Natural killer cell (primary cell): ENCODE results near the gene LUC7L. TPM values are rescaled to one million over a fixed set of nuclear protein-coding genes. Genes with fewer than 3 reads are reported as not detected.

Source experiments
- ATAC-seq, 3 donors: fragments of 150-1000 bp in 2 of 3; fragments of 200-7000 bp in 1 of 3; cut with Tn5 transposase; 1 replicate in 1 of 3; 2 replicates in 2 of 3; pipeline ENCODE4 v1.10.0; 2021; ENCODE audit warnings: mild to moderate bottlenecking in 2 of 3, moderate library complexity in 2 of 3
- DNase-seq, 2 donors: peaks; one replicate each; pipeline versions ENCODE4 v3.0.0 to v3.0.0-alpha.2; 2013 to 2021; ENCODE audit warnings: mixed read lengths in 1 of 2
- H3K27ac ChIP-seq: one replicate; pipeline ENCODE4 v1.5.1; 2013; ENCODE audit warnings: mild to moderate bottlenecking, low read length
- H3K27me3 ChIP-seq: one replicate; pipeline ENCODE4 v1.6.1; 2013; ENCODE audit warnings: low read length; ENCODE audit not compliant: control insufficient read depth, insufficient read depth
- H3K36me3 ChIP-seq: one replicate; pipeline ENCODE4 v1.6.1; 2013; ENCODE audit warnings: low read length; ENCODE audit not compliant: control insufficient read depth, insufficient read depth
- H3K4me1 ChIP-seq: one replicate; pipeline ENCODE4 v1.6.1; 2013; ENCODE audit warnings: low read length; ENCODE audit not compliant: control insufficient read depth, insufficient read depth
- H3K4me3 ChIP-seq: one replicate; pipeline ENCODE4 v1.5.1; 2013; ENCODE audit warnings: low read length
- H3K9me3 ChIP-seq: one replicate; pipeline ENCODE4 v1.6.1; 2013; ENCODE audit warnings: low read length; ENCODE audit not compliant: control insufficient read depth, insufficient read depth
- H3K27ac Mint-ChIP-seq, 2 donors: one replicate each; pipeline ENCODE4 v1.8.0; 2022; ENCODE audit warnings: mild to moderate bottlenecking in 2 of 2, mixed read lengths in 2 of 2, moderate library complexity in 1 of 2
- H3K27me3 Mint-ChIP-seq, 2 donors: one replicate each; pipeline ENCODE4 v1.8.0; 2022; ENCODE audit warnings: low read depth in 2 of 2, mixed read lengths in 2 of 2
- H3K36me3 Mint-ChIP-seq: one replicate; pipeline ENCODE4 v1.8.0; 2022; ENCODE audit warnings: mixed read lengths
- H3K4me1 Mint-ChIP-seq, 2 donors: one replicate each; pipeline ENCODE4 v1.8.0; 2022; ENCODE audit warnings: mixed read lengths in 2 of 2
- H3K4me3 Mint-ChIP-seq: one replicate; pipeline ENCODE4 v1.8.0; 2022; ENCODE audit warnings: mild to moderate bottlenecking, moderate library complexity, mixed read lengths
- H3K9me3 Mint-ChIP-seq, 2 donors: one replicate each; pipeline ENCODE4 v1.8.0; 2022; ENCODE audit warnings: mixed read lengths in 2 of 2
- CTCF ChIP-seq: fragments of 200-600 bp; IDR thresholded peaks from one replicate; pipeline ENCODE4 v1.8.0; 2022; ENCODE audit warnings: antibody characterized with exemption
- WGBS: methylation state at CpG from one replicate; pipeline ENCODE4 v1.1.7; 2013; ENCODE audit warnings: missing lambda C conversion rate; ENCODE audit not compliant: insufficient coverage; 5-methylcytosine and 5-hydroxymethylcytosine counted together
- intact Hi-C: fragments of 100-400 bp; cut with micrococcal nuclease; formaldehyde crosslinking; loops from one replicate; pipeline ENCODE4 v1.14.2; 2022
- total RNA-seq, 4 donors: library from RNA; stranded (reverse); fragments of 120-200 nt in 1 of 4; gene quantifications; one replicate each; pipeline versions ENCODE4 v1.2.3 to v1.2.4, GENCODE V29; 2013 to 2022

Gene LUC7L
- total RNA-seq, 3 donors from 2014 or later (not counting 1 experiment from before 2014, with no cell fraction given) = 129 to 168 (median 153) TPM

- Histone ChIP-seq H3K36me3 (peaks cover 20% of the 10 kb centered on the region), H3K27me3 (no peaks in the 10 kb centered on the region), H3K4me3 (no peak overlapping the region), H3K9me3 (no peaks in the 10 kb centered on the region), H3K27ac (peak overlapping the region; percentile 94), H3K4me1 (peaks cover 23% of the 10 kb centered on the region)
- no peak for TF ChIP-seq CTCF
- WGBS = 86% methylated on average over 22 of the region's 22 CpGs
- no peaks in the 10 kb centered on the region for H3K27me3 Mint-ChIP-seq
- H3K36me3 Mint-ChIP-seq = no peaks in the 10 kb centered on the region
- no peak for ATAC-seq
- no peak for DNase-seq
- peaks cover 23 to 26% of the 10 kb centered on the region in 2 donors for H3K4me1 Mint-ChIP-seq
- intact Hi-C loops = loop anchor here (5.0 kb wide), 1 partner anchor 122 kb away; the partner anchor contains the start of gene AXIN1
- H3K4me3 Mint-ChIP-seq = peak overlapping the region; percentile 65
- peak overlapping the region; percentile 89 to 94 for H3K27ac Mint-ChIP-seq
- no peaks in the 10 kb centered on the region for H3K9me3 Mint-ChIP-seq
Observed at GRCh38 chr16:229731-230281, 557 bp upstream of the LUC7L start.

- intact Hi-C loops = loop anchor here (5.0 kb wide), 1 partner anchor 124 kb away; the partner anchor contains the start of gene AXIN1
- Mint-ChIP-seq H3K27ac (peak overlapping the region; percentile 89 to 94), H3K4me1 (peaks cover 21 to 23% of the 10 kb centered on the region in 2 donors), H3K9me3 (no peaks in the 10 kb centered on the region), H3K36me3 (no peaks in the 10 kb centered on the region), H3K27me3 (no peaks in the 10 kb centered on the region), H3K4me3 (peak overlapping the region; percentile 86)
- Histone ChIP-seq H3K27me3 (no peaks in the 10 kb centered on the region), H3K9me3 (no peaks in the 10 kb centered on the region), H3K4me1 (peaks cover 15% of the 10 kb centered on the region), H3K27ac (peak overlapping the region; percentile 94), H3K36me3 (peaks cover 25% of the 10 kb centered on the region), H3K4me3 (peak overlapping the region; percentile 90)
- WGBS = 32% methylated on average over 8 of the region's 9 CpGs
- ATAC-seq (peak in 2 of 3 donors; percentile 2 to 15), DNase-seq (no peak)
- no peak for TF ChIP-seq CTCF
Observed at GRCh38 chr16:228151-228851, 948 bp downstream of the LUC7L start.

- WGBS = 82% methylated on average over 4 of the region's 4 CpGs
- no peak for ATAC-seq
- Histone ChIP-seq H3K27me3 (no peaks in the 10 kb centered on the region), H3K27ac (no peak overlapping the region), H3K4me1 (no peaks in the 10 kb centered on the region), H3K36me3 (peaks cover 58% of the 10 kb centered on the region), H3K9me3 (no peaks in the 10 kb centered on the region), H3K4me3 (no peak overlapping the region)
- peaks cover 10% of the 10 kb centered on the region for H3K36me3 Mint-ChIP-seq
- no peaks in the 10 kb centered on the region for H3K27me3 Mint-ChIP-seq
- H3K27ac Mint-ChIP-seq = no peak overlapping the region
- H3K9me3 Mint-ChIP-seq = no peaks in the 10 kb centered on the region
- DNase-seq = no peak
- peaks cover 5 to 14% of the 10 kb centered on the region in 2 donors for H3K4me1 Mint-ChIP-seq
- no peak overlapping the region for H3K4me3 Mint-ChIP-seq
- intact Hi-C loops = no loop called here
- TF ChIP-seq CTCF = no peak
Observed at GRCh38 chr16:220021-220420, 9.2 kb downstream of the LUC7L start.
